Inflammatory macrophage (primary cell): Measurements from ENCODE around the gene CHAF1A.

ENCODE experiments used
- DNase-seq, 2 donors: peaks; one replicate each; pipeline ENCODE4 v3.0.0-alpha.2; 2020 to 2022

CHAF1A gene

GRCh38 chr19:4380254-4380727 lies 22.1 kb upstream of the CHAF1A start:
- peak in 1 of 2 donors; percentile 28 for DNase-seq

GRCh38 chr19:4385291-4386040 lies 17.0 kb upstream of the CHAF1A start:
- no peak for DNase-seq

GRCh38 chr19:4386041-4386782 lies 16.2 kb upstream of the CHAF1A start:
- no peak for DNase-seq

- DNase-seq: no peak
These were observed 13.9 kb upstream of the CHAF1A start for GRCh38 chr19:4388337-4389063.

GRCh38 chr19:4389064-4389375 lies 13.4 kb upstream of the CHAF1A start:
- DNase-seq: no peak

GRCh38 chr19:4389511-4390016 lies 12.9 kb upstream of the CHAF1A start:
- DNase-seq: no peak

GRCh38 chr19:4390017-4390566 lies 12.3 kb upstream of the CHAF1A start:
- DNase-seq: peak in 1 of 2 donors; percentile 28

- no peak for DNase-seq
These were observed 11.7 kb upstream of the CHAF1A start for GRCh38 chr19:4390567-4391305.

GRCh38 chr19:4391306-4391693 lies 11.1 kb upstream of the CHAF1A start:
- no peak for DNase-seq

GRCh38 chr19:4391701-4392483 lies 10.5 kb upstream of the CHAF1A start:
- DNase-seq: no peak

GRCh38 chr19:4393947-4394590 lies 8.4 kb upstream of the CHAF1A start:
- DNase-seq: no peak

GRCh38 chr19:4396949-4397783 lies 5.3 kb upstream of the CHAF1A start:
- no peak for DNase-seq

- DNase-seq: peak; percentile 47 to 53
These were observed 2.7 kb upstream of the CHAF1A start for GRCh38 chr19:4399812-4400134.

GRCh38 chr19:4400135-4400936 lies 2.1 kb upstream of the CHAF1A start, which contains the start of gene SH3GL1:
Gene SH3GL1 (minus strand): TSS chr19:4400547. CDS start chr19:4400368, 179 bp downstream.
- peak; percentile 94 to 95 for DNase-seq

- DNase-seq: no peak
These were observed 670 bp upstream of the CHAF1A start for GRCh38 chr19:4401769-4402170.

- no peak for DNase-seq
These were observed 743 bp downstream of the CHAF1A start for GRCh38 chr19:4403005-4403761.

GRCh38 chr19:4405977-4406376 lies 3.5 kb downstream of the CHAF1A start:
- DNase-seq: no peak

- no peak for DNase-seq
These were observed 4.2 kb downstream of the CHAF1A start for GRCh38 chr19:4406626-4407025.
